Uterus (tissue), 4 donors: ENCODE measurements around the gene CD48. TPM values are rescaled to one million over a fixed set of nuclear protein-coding genes. Genes with fewer than 3 reads are reported as not detected.
"Not testable (repeated sequence)": the region's sequence is repeated elsewhere in the genome, so short reads cannot be mapped to it uniquely, and the experiment has no call there.

ENCODE experiments used
- DNase-seq, 2 donors: peaks; one replicate each; pipeline ENCODE4 v3.0.0-alpha.2; 2019 to 2020
- H3K27ac ChIP-seq, 2 donors: fragments of 200-600 bp; sonication (generic); 1 replicate in 1 of 2; 2 replicates in 1 of 2; pipeline ENCODE4 v1.5.1; 2016 to 2018
- H3K27me3 ChIP-seq, 2 donors: fragments of 200-600 bp; sonication (generic); one replicate each; pipeline ENCODE4 v1.5.1; 2018 to 2019; ENCODE audit warnings: control low read depth in 1 of 2
- H3K36me3 ChIP-seq, 2 donors: fragments of 200-600 bp; sonication (generic); one replicate each; pipeline ENCODE4 v1.5.1; 2019; ENCODE audit warnings: control low read depth in 1 of 2
- H3K4me1 ChIP-seq, 2 donors: fragments of 200-600 bp; sonication (generic); one replicate each; pipeline ENCODE4 v1.5.1; 2018 to 2019; ENCODE audit warnings: control low read depth in 1 of 2
- H3K4me3 ChIP-seq, 2 donors: fragments of 200-600 bp; sonication (generic); 1 replicate in 1 of 2; 2 replicates in 1 of 2; pipeline ENCODE4 v1.5.1; 2018 to 2019; ENCODE audit warnings: mild to moderate bottlenecking in 1 of 2
- H3K9me3 ChIP-seq, 2 donors: fragments of 200-600 bp; sonication (generic); one replicate each; pipeline ENCODE4 v1.5.1; 2019; ENCODE audit warnings: control low read depth in 1 of 2
- CTCF ChIP-seq, 4 experiments: fragments of 200-600 bp in 2 of 4; fragments of 450-650 bp in 2 of 4; sonication (generic) in 2 of 4; IDR thresholded peaks; one replicate each; pipeline ENCODE4 v1.5.1; 2016 to 2019; ENCODE audit warnings: antibody characterized with exemption in 4 of 4, mild to moderate bottlenecking in 2 of 4, moderate library complexity in 1 of 4
- POLR2A ChIP-seq, 2 donors: fragments of 450-650 bp; IDR thresholded peaks; one replicate each; pipeline ENCODE4 v1.6.1; 2016; ENCODE audit warnings: antibody characterized with exemption in 2 of 2, mild to moderate bottlenecking in 1 of 2, moderate library complexity in 1 of 2
- intact Hi-C: fragments of 100-400 bp; cut with DNase I; formaldehyde crosslinking; loops from one replicate; pipeline ENCODE4 v1.15.1; 2023; ENCODE audit warnings: low total_unique reads
- total RNA-seq, 4 donors: library from RNA; depleted of rRNA in 3 of 4; stranded (reverse); fragments of >200 nt in 3 of 4; gene quantifications; one replicate each; pipeline versions ENCODE4 v1.1.0 to v1.2.4, GENCODE V29; 2014 to 2023
- donor health status: DM: yes; HTN: yes; CAD: no.

The CD48 gene
- total RNA-seq, 4 donors from 2014 or later = 0.51 to 10.0 (median 2.6) TPM

DNA sequence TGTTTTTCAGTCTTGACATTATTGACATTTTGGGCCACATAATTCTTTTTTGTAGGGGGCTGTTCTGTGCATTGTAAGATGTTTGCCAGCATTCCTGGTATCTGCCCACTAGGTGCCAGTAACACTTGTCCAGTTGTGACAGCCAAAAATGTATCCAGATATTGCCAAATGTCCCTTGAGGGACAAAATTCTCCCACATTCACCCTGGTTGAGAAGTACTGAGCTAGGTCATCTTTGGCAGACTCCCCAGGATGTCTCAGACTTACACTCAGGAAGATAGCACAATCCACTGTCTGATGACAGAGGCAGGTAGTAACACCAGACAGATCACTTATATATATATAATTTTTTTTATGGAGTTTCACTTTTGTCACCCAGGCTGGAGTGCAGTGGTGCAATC is 5.9 kb downstream of the CD48 start:
- Histone ChIP-seq H3K27ac (no peak overlapping the region), H3K4me1 (no peaks in the 10 kb centered on the region), H3K4me3 (no peak overlapping the region), H3K36me3 (no peaks in the 10 kb centered on the region), H3K27me3 (no peaks in the 10 kb centered on the region), H3K9me3 (no peaks in the 10 kb centered on the region)
- no peak for TF ChIP-seq POLR2A (IDR thresholded peaks at IDR 0.05)
- no peak for TF ChIP-seq CTCF (IDR thresholded peaks at IDR 0.05)
- no peak for DNase-seq
- intact Hi-C loops = no loop called here

DNA sequence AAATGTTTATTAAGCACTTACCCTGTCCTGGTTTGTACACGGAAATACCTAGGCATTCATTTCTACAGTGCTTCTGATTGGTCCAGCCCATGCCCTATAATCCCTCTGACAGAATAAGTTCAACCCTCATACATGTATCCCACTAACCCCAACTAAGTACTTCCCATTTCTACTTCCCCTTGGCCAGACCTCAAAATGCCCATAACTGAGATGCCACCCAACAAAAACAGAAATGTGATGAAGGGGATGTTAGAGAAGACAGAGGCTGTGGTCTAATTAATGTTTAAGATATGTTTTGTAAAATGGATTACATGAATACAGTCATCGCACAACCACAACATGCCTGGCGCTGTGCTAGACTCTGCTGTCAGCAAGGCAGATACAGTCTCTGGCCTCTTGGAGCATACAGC is 6.4 kb downstream of the CD48 start:
- not testable (repeated sequence) for H3K27me3 ChIP-seq, H3K27ac ChIP-seq, H3K4me3 ChIP-seq

DNA sequence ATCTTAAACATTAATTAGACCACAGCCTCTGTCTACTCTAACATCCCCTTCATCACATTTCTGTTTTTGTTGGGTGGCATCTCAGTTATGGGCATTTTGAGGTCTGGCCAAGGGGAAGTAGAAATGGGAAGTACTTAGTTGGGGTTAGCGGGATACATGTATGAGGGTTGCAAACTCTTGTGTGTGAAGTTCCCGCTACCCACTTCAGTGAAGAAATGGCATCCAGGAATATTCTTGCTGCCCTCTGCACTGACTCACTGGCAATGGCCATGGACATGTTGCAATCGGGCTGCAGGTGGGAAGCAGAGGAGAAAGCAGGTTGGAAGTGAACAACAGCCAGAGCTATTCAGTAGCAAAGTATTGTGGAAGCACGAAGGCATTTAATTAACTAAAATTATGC is 7.4 kb downstream of the CD48 start:
- Histone ChIP-seq H3K27me3 (no peaks in the 10 kb centered on the region), H3K4me1 (no peaks in the 10 kb centered on the region), H3K9me3 (no peaks in the 10 kb centered on the region), H3K36me3 (no peaks in the 10 kb centered on the region), H3K27ac (no peak overlapping the region), H3K4me3 (no peak overlapping the region)
- DNase-seq = no peak
- TF ChIP-seq CTCF (IDR thresholded peaks at IDR 0.05) (no peak), POLR2A (IDR thresholded peaks at IDR 0.05) (no peak)
- intact Hi-C loops = no loop called here

More for the DNA sequence above, 6.4 kb downstream of the CD48 start:
- H3K9me3 ChIP-seq, DNase-seq, intact Hi-C loops, H3K36me3 ChIP-seq, H3K4me1 ChIP-seq: not testable (repeated sequence)

- TF ChIP-seq CTCF (IDR thresholded peaks at IDR 0.05) (no peak), POLR2A (IDR thresholded peaks at IDR 0.05) (no peak)
- no peak overlapping the region for H3K4me3 ChIP-seq
- no peaks in the 10 kb centered on the region for H3K9me3 ChIP-seq
- no peaks in the 10 kb centered on the region for H3K27me3 ChIP-seq
- DNase-seq = no peak
- no peaks in the 10 kb centered on the region for H3K4me1 ChIP-seq
- no peaks in the 10 kb centered on the region for H3K36me3 ChIP-seq
- intact Hi-C loops = no loop called here
- H3K27ac ChIP-seq = no peak overlapping the region
Observed at GRCh38 chr1:160702100-160702499, 9.5 kb downstream of the CD48 start.

GRCh38 chr1:160692390-160692789 is 19.2 kb downstream of the CD48 start:
- intact Hi-C loops, H3K9me3 ChIP-seq, DNase-seq, H3K4me3 ChIP-seq, H3K27ac ChIP-seq, H3K36me3 ChIP-seq, H3K27me3 ChIP-seq, H3K4me1 ChIP-seq: not testable (repeated sequence)

GRCh38 chr1:160685266-160685665 is 26.4 kb downstream of the CD48 start:
- no peak overlapping the region for H3K4me3 ChIP-seq
- no peaks in the 10 kb centered on the region for H3K36me3 ChIP-seq
- H3K27ac ChIP-seq = no peak overlapping the region
- intact Hi-C loops = no loop called here
- no peaks in the 10 kb centered on the region for H3K9me3 ChIP-seq
- H3K27me3 ChIP-seq = no peaks in the 10 kb centered on the region
- no peak for DNase-seq
- H3K4me1 ChIP-seq = no peaks in the 10 kb centered on the region
- TF ChIP-seq CTCF (IDR thresholded peaks at IDR 0.05) (no peak), POLR2A (IDR thresholded peaks at IDR 0.05) (no peak)
